GM12801 (cell line): Measurements from ENCODE around the gene MANBA.

ENCODE experiments used
- CTCF ChIP-seq: IDR thresholded peaks from one replicate; pipeline ENCODE4 v1.5.1; 2011; ENCODE audit warnings: control low read depth; ENCODE audit not compliant: insufficient read length; ENCODE audit errors: extremely low read depth

MANBA gene

GRCh38 chr4:102642631-102643298 lies 118.0 kb downstream of the MANBA start:
- no peak for TF ChIP-seq CTCF

- TF ChIP-seq CTCF = no peak
Observed at GRCh38 chr4:102641793-102642192, 119.0 kb downstream of the MANBA start.

- no peak for TF ChIP-seq CTCF
Observed at GRCh38 chr4:102640669-102641068, 120.1 kb downstream of the MANBA start.

GRCh38 chr4:102639598-102639997 lies 121.2 kb downstream of the MANBA start:
- TF ChIP-seq CTCF = no peak

GRCh38 chr4:102638621-102639020 lies 122.1 kb downstream of the MANBA start:
- TF ChIP-seq CTCF = no peak

GRCh38 chr4:102637391-102637790 lies 123.4 kb downstream of the MANBA start:
- TF ChIP-seq CTCF = no peak

GRCh38 chr4:102633100-102633499 lies 127.7 kb downstream of the MANBA start:
- no peak for TF ChIP-seq CTCF
